ENCODE measurements around the gene DUSP10.

Gene DUSP10

GRCh38 chr1:221741703-221742554, at the start of gene DUSP10:
Gene DUSP10, minus strand, starts transcription at chr1:221742089. Its CDS starts 2,345 bp downstream, at chr1:221739744.
- peak; percentile 100 for DNase-seq

- DNase-seq, result no peak
Measured at GRCh38 chr1:221788466-221788865, 46.6 kb upstream of the DUSP10 start.

GRCh38 chr1:221786647-221787046, 44.8 kb upstream of the DUSP10 start:
- DNase-seq, result no peak

DNA sequence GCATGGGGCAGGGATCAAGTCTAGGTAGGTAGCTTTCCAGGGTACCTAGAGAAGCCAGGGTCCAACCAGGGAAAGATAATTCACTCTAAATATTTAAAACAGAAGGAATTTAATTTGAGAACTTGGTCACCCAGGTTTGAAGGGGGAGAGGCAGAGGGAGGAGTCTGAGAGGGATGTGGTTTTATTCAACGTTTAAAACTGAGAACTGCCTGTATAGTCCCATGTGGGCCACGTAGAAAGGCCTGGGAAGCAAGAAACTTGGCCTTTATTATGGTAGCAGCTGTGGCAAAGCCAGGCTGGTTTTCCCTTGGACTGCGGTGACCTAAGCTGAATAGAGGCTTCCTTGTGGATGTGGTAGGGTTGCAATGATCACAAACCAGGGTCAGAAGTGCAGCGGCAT, 42.0 kb upstream of the DUSP10 start:
- DNase-seq, result no peak

DNA sequence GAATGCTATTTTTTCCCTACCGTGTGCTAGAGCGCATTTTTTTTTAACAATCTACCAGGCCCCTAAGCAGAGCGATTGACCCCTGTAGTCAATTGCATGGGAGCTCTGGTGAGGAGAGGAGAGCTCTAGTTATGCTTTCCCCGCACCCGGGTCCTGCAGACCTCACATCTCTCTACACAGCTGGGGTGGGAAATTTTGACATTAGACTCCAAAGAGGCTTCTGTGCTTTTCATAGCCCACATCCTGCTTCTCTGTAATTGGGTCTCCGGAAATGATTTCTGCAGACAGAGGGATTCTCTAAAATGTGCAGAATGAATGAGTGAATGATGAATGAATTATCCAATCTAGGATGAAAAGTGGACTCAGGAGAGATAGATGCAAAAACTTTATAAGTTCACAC, 41.5 kb upstream of the DUSP10 start:
- no peak for DNase-seq

- no peak for DNase-seq
Measured at GRCh38 chr1:221782970-221783369, 41.1 kb upstream of the DUSP10 start.

- DNase-seq, result no peak
Measured at GRCh38 chr1:221782477-221782876, 40.6 kb upstream of the DUSP10 start.

DNA sequence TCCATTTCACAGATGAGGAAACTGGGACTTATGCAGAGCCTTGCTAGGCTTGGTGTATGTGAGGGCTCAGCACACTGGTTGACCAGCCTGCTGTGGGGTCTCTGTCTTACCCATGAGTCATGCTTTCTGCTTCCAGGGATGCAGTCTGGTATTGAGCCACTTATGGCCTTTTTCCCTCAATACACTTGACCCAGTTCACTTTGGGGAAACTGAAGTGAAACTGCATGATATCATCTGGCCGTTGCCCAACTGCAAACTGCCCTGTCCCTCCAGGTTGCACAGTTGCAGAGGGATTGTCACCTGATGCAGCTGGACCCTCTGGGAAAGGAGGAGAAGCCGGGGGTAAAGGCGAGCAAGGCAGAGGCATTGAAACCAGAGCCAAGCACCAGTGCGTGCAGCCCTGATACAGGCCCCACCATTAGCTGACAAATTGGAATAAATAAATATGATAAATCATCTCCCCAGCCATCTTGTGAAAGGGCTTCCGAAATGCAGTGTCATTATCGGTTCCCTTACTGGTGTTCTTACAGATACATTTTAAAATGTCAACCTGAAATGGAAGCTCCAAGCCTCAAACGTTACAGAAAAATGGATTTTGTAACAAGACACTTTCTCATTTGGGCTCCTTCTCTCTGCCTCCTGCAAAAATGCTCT, 39.3 kb upstream of the DUSP10 start:
- no peak for DNase-seq

DNA sequence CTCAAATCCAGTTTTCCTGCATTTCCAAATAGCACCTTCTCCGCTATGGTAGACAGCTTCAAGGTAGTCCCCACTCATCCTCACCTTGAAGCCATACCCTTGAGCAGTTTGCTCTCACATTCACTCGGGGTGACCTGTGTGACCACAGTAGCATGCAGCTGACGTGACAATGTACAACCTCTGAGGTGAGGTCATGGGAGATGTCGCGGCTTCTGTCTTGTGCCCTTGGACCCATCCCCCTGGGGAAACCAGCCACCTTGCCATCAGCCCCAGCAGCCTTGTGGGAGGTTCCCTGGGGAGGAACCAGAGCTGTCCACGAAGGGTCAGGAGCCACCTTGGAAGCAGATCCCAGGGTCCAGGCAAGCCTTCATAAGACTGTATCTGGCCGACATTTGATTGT, 38.3 kb upstream of the DUSP10 start:
- DNase-seq, result no peak

- no peak for DNase-seq
Measured at GRCh38 chr1:221779771-221780170, 37.9 kb upstream of the DUSP10 start.

- no peak for DNase-seq
Measured at GRCh38 chr1:221778535-221779142, 36.8 kb upstream of the DUSP10 start.

GRCh38 chr1:221778125-221778524, 36.2 kb upstream of the DUSP10 start:
- no peak for DNase-seq

DNA sequence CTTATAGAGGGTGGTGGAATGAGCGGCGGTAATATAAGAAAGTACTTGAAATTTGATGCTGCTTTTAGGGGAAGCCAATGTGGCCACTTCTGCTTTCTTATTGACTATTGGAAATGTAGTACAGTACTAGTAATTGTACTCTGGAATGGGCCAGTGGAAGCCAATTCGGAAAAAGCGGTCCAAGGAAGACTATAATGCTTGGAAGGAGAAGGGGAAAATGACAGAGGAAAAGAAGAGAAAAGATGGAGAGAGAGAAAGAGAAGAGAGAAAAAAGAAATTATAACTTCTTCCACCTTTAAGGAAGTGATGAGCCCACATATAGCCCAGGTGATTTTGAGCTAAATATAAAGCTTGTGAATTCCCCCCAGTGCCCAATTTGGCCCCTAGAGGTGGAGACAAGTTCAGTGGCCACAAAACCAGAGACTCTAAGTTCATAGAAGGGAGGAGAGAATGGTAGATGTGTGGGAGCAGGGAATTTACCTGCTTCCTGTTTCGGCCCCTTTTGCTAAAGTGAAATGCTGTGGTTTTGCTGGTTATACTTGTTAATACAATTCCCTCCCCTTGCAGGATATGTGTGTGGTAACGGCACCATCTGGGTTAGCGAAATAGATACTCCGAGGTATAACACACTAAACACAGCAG, 35.7 kb upstream of the DUSP10 start:
- DNase-seq, result no peak

- no peak for DNase-seq
Measured at GRCh38 chr1:221776495-221777301, 34.8 kb upstream of the DUSP10 start.

- DNase-seq, result no peak
Measured at GRCh38 chr1:221775206-221775605, 33.3 kb upstream of the DUSP10 start.

- no peak for DNase-seq
Measured at GRCh38 chr1:221774054-221774842, 32.4 kb upstream of the DUSP10 start.

DNA sequence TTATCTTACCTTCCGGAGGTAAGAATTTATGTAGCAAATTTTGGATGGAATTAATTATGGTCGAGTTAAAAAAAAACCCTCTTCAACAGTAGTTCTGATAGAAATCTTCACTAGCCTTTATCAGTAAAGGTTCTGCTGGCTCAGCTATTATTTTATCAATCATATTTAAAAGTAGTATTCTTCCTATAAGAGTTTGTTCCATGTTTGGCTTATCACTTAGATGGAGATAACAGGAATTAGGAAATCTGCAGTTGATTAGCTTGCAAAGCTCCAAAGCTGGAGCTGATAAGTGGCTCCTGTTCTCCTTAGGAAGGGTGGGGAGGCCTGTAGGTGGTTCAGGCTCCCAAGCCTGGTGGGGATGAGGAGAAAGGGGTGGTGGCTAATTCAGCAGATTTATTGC, 31.5 kb upstream of the DUSP10 start:
- no peak for DNase-seq

GRCh38 chr1:221772117-221772516, 30.2 kb upstream of the DUSP10 start:
- no peak for DNase-seq

- DNase-seq, result no peak
Measured at GRCh38 chr1:221768444-221769066, 26.7 kb upstream of the DUSP10 start.

- DNase-seq, result no peak
Measured at GRCh38 chr1:221766210-221766609, 24.3 kb upstream of the DUSP10 start.

- no peak for DNase-seq
Measured at GRCh38 chr1:221765527-221765926, 23.6 kb upstream of the DUSP10 start.

Measured in NCI-H1092 (cell line).